Fibroblast of lung (primary cell): ENCODE results near the gene ZNF143. TPM values are rescaled to one million over a fixed set of nuclear protein-coding genes. Genes with fewer than 3 reads are reported as not detected.

ENCODE experiments used
- DNase-seq, 2 donors: peaks; one replicate each; pipeline versions ENCODE4 v3.0.0 to v3.0.0-alpha.2; 2010; ENCODE audit warnings: low read depth in 2 of 2
- H2AFZ ChIP-seq: 2 replicates; pipeline ENCODE4 v1.5.1; 2012; ENCODE audit warnings: low read length, control low read depth, inconsistent platforms
- H3K27ac ChIP-seq: 2 replicates; pipeline ENCODE4 v1.5.1; 2011; ENCODE audit warnings: low read length, control low read depth; ENCODE audit not compliant: insufficient read depth
- H3K27me3 ChIP-seq: 2 replicates; pipeline ENCODE4 v1.5.1; 2011; ENCODE audit warnings: mild to moderate bottlenecking, low read length; ENCODE audit not compliant: control insufficient read depth, insufficient read depth
- H3K36me3 ChIP-seq: 2 replicates; pipeline ENCODE4 v1.5.1; 2011; ENCODE audit warnings: low read length; ENCODE audit not compliant: control insufficient read depth, insufficient read depth
- H3K4me1 ChIP-seq: 2 replicates; pipeline ENCODE4 v1.5.1; 2011; ENCODE audit warnings: low read length; ENCODE audit not compliant: control insufficient read depth, insufficient read depth; ENCODE audit errors: extremely low read depth
- H3K4me2 ChIP-seq: 2 replicates; pipeline ENCODE4 v1.5.1; 2011; ENCODE audit warnings: low read length, control low read depth; ENCODE audit not compliant: insufficient read depth; ENCODE audit errors: extremely low read depth
- H3K4me3 ChIP-seq, 4 experiments: fragments of 200-600 bp in 1 of 4; sonication (generic) in 1 of 4; replicated peaks in 1 of 4; 2 replicates each; pipeline ENCODE4 v1.5.1; 2011 to 2016; ENCODE audit warnings: low read length in 4 of 4, low read depth in 3 of 4, mild to moderate bottlenecking in 3 of 4, control low read depth in 2 of 4, inconsistent platforms in 1 of 4, mixed read lengths in 1 of 4; ENCODE audit not compliant: insufficient read depth in 1 of 4; ENCODE audit errors: control extremely low read depth in 1 of 4
- H3K79me2 ChIP-seq: 2 replicates; pipeline ENCODE4 v1.5.1; 2012; ENCODE audit warnings: mild to moderate bottlenecking, low read length, inconsistent platforms; ENCODE audit not compliant: control insufficient read depth, insufficient read depth
- H3K9ac ChIP-seq: 2 replicates; pipeline ENCODE4 v1.5.1; 2011; ENCODE audit warnings: mild to moderate bottlenecking, low read length, control low read depth; ENCODE audit not compliant: insufficient read depth
- H3K9me3 ChIP-seq: 2 replicates; pipeline ENCODE4 v1.5.1; 2012; ENCODE audit warnings: low read depth, low read length; ENCODE audit not compliant: control insufficient read depth, insufficient read depth
- H4K20me1 ChIP-seq: 2 replicates; pipeline ENCODE4 v1.5.1; 2011; ENCODE audit warnings: low read length; ENCODE audit not compliant: control insufficient read depth, insufficient read depth; ENCODE audit errors: extremely low read depth
- CTCF ChIP-seq, 2 donors: IDR thresholded peaks in 1 of 2; conservative IDR thresholded peaks in 1 of 2; 1 replicate in 1 of 2; 2 replicates in 1 of 2; pipeline ENCODE4 v1.5.1; 2011 to 2012; ENCODE audit warnings: low read length in 2 of 2, control low read depth in 1 of 2, inconsistent platforms in 1 of 2, low read depth in 1 of 2, mild to moderate bottlenecking in 1 of 2
- EZH2 ChIP-seq: IDR thresholded peaks from 2 replicates; pipeline ENCODE4 v1.5.1; 2012; ENCODE audit warnings: low read length, control low read depth, mild to moderate bottlenecking; ENCODE audit errors: missing control alignments
- polyA plus RNA-seq, 2 donors: library from polyadenylated mRNA; depleted of rRNA in 1 of 2; stranded (reverse) in 1 of 2; unstranded in 1 of 2; fragments of >200 nt; gene quantifications; 2 replicates each; pipeline ENCODE4 v1.2.1, GENCODE V29; 2011 to 2012; ENCODE audit warnings: missing spikeins in 1 of 2
- total RNA-seq: library from RNA; depleted of rRNA; stranded (reverse); fragments of >200 nt; gene quantifications from 2 replicates; pipeline ENCODE4 v1.2.1, GENCODE V29; 2014

The ZNF143 gene
- total and polyA plus RNA-seq, 2 donors (not counting 1 experiment from before 2014, with no cell fraction given) = 22.6 to 36.2 TPM

GRCh38 chr11:9527481-9528135 is 66.8 kb downstream of the ZNF143 start:
- Histone ChIP-seq H3K9ac (no peak overlapping the region), H3K27ac (peak overlapping the region; percentile 28), H3K4me3 (peak overlapping the region in 1 of 4 experiments; percentile 11), H3K79me2 (no peaks in the 10 kb centered on the region), H4K20me1 (no peaks in the 10 kb centered on the region), H2AFZ (peak overlapping the region; percentile 45), H3K4me2 (peak overlapping the region; percentile 63), H3K27me3 (no peaks in the 10 kb centered on the region), H3K36me3 (no peaks in the 10 kb centered on the region), H3K9me3 (no peaks in the 10 kb centered on the region), H3K4me1 (peaks cover 13% of the 10 kb centered on the region)
- DNase-seq = peak; percentile 92 to 94
- TF ChIP-seq CTCF (conservative IDR thresholded peaks at IDR 0.05 in 1 of 2, IDR thresholded peaks at IDR 0.05 in 1 of 2; ENCODE audit: low read depth in 1 of 2, low read length in 2 of 2) (no peak), EZH2 (no peak)

DNA sequence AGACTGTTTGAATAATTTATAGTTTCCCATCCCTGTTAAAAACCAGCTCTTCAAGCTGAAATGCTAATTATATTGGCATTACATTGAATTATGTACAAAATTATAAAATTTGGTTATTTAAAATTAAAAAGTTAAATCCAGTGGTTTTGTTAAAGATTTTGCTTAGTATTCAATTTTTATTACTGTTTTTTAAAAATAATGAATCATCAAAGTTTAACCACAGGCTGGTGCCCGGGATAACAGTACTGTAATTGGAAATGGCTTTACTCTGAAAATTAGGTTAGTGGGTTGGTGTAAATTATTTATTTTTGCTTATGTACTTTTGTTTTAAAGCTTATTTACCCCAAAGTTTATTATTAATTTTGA is 67.3 kb downstream of the ZNF143 start:
- DNase-seq = no peak
- Histone ChIP-seq H3K79me2 (no peaks in the 10 kb centered on the region), H3K36me3 (no peaks in the 10 kb centered on the region), H3K9ac (no peak overlapping the region), H3K9me3 (no peaks in the 10 kb centered on the region), H3K4me2 (no peak overlapping the region), H3K27me3 (no peaks in the 10 kb centered on the region), H3K4me3 (no peak overlapping the region), H4K20me1 (no peaks in the 10 kb centered on the region), H3K27ac (no peak overlapping the region), H3K4me1 (peaks cover 13% of the 10 kb centered on the region), H2AFZ (no peak overlapping the region)
- TF ChIP-seq EZH2 (no peak), CTCF (conservative IDR thresholded peaks at IDR 0.05 in 1 of 2, IDR thresholded peaks at IDR 0.05 in 1 of 2; ENCODE audit: low read depth in 1 of 2, low read length in 2 of 2) (no peak)

- H3K27ac ChIP-seq = no peak overlapping the region
- H3K9ac ChIP-seq = no peak overlapping the region
- H3K36me3 ChIP-seq = no peaks in the 10 kb centered on the region
- no peaks in the 10 kb centered on the region for H3K79me2 ChIP-seq
- no peaks in the 10 kb centered on the region for H4K20me1 ChIP-seq
- no peaks in the 10 kb centered on the region for H3K27me3 ChIP-seq
- H3K4me3 ChIP-seq = no peak overlapping the region
- TF ChIP-seq EZH2 (no peak), CTCF (conservative IDR thresholded peaks at IDR 0.05 in 1 of 2, IDR thresholded peaks at IDR 0.05 in 1 of 2; ENCODE audit: low read depth in 1 of 2, low read length in 2 of 2) (no peak)
- peaks cover 13% of the 10 kb centered on the region for H3K4me1 ChIP-seq
- no peak overlapping the region for H2AFZ ChIP-seq
- no peaks in the 10 kb centered on the region for H3K9me3 ChIP-seq
- no peak for DNase-seq
- no peak overlapping the region for H3K4me2 ChIP-seq
These were observed 67.9 kb downstream of the ZNF143 start for GRCh38 chr11:9528573-9529333.
